ENCODE measurements around the gene MFSD11. TPM values are rescaled to one million over a fixed set of nuclear protein-coding genes. Genes with fewer than 3 reads are reported as not detected.

Gene MFSD11
- total RNA-seq, 6 donors from 2014 or later, result 23.9 to 49.2 (median 34.4) TPM

GRCh38 chr17:76702941-76703637 is 34.8 kb upstream of the MFSD11 start:
- 91 to 93% methylated on average over 10 of the region's 10 CpGs for WGBS, 2 donors
- Histone ChIP-seq H3K9me3 (no peaks in the 10 kb centered on the region), H3K27ac (no peak overlapping the region), H3K27me3 (no peaks in the 10 kb centered on the region), H3K36me3 (no peaks in the 10 kb centered on the region), H3K4me3 (no peak overlapping the region), H3K4me1 (peaks cover 25 to 45% (median 38%) of the 10 kb centered on the region in 4 donors)
- DNase-seq (no peak), ATAC-seq (ENCODE audit: low FRiP score in 2 of 2) (no peak)
- TF ChIP-seq POLR2AphosphoS5 (IDR thresholded peaks at IDR 0.05) (no peak), EP300 (IDR thresholded peaks at IDR 0.05) (no peak), CTCF (IDR thresholded peaks at IDR 0.05) (no peak), POLR2A (IDR thresholded peaks at IDR 0.05) (no peak)

GRCh38 chr17:76704805-76705204 is 33.1 kb upstream of the MFSD11 start:
- WGBS, 2 donors, result 71 to 80% methylated on average over 4 of the region's 4 CpGs
- H3K4me1 ChIP-seq, result peaks cover 30 to 42% (median 38%) of the 10 kb centered on the region in 4 donors

GRCh38 chr17:76706817-76707216 is 31.1 kb upstream of the MFSD11 start:
- H3K27me3 ChIP-seq, result no peaks in the 10 kb centered on the region
- WGBS, 2 donors, result 73 to 81% methylated on average over 3 of the region's 3 CpGs
- H3K4me3 ChIP-seq, result no peak overlapping the region
- no peaks in the 10 kb centered on the region for H3K36me3 ChIP-seq
- H3K9me3 ChIP-seq, result no peaks in the 10 kb centered on the region
- DNase-seq (no peak), ATAC-seq (ENCODE audit: low FRiP score in 2 of 2) (no peak)
- TF ChIP-seq EP300 (IDR thresholded peaks at IDR 0.05) (no peak), POLR2AphosphoS5 (IDR thresholded peaks at IDR 0.05) (no peak), POLR2A (IDR thresholded peaks at IDR 0.05) (no peak), CTCF (IDR thresholded peaks at IDR 0.05) (no peak)
- H3K4me1 ChIP-seq, result peaks cover 26 to 39% (median 32%) of the 10 kb centered on the region in 4 donors
- H3K27ac ChIP-seq, result no peak overlapping the region

More at GRCh38 chr17:76704805-76705204, 33.1 kb upstream of the MFSD11 start:
- Histone ChIP-seq H3K36me3 (no peaks in the 10 kb centered on the region), H3K9me3 (no peaks in the 10 kb centered on the region), H3K27ac (no peak overlapping the region), H3K4me3 (no peak overlapping the region), H3K27me3 (no peaks in the 10 kb centered on the region)
- ATAC-seq (ENCODE audit: low FRiP score in 2 of 2) (no peak), DNase-seq (no peak)
- TF ChIP-seq POLR2A (IDR thresholded peaks at IDR 0.05) (no peak), CTCF (IDR thresholded peaks at IDR 0.05) (no peak), EP300 (IDR thresholded peaks at IDR 0.05) (no peak), POLR2AphosphoS5 (IDR thresholded peaks at IDR 0.05) (no peak)

GRCh38 chr17:76707985-76708807 is 29.7 kb upstream of the MFSD11 start:
- DNase-seq (no peak), ATAC-seq (ENCODE audit: low FRiP score in 2 of 2) (peak in 1 of 2 donors; percentile 41)
- H3K4me3 ChIP-seq, result no peak overlapping the region

More at GRCh38 chr17:76707985-76708807, 29.7 kb upstream of the MFSD11 start:
- WGBS, 2 donors, result 77% methylated on average over 14 of the region's 14 CpGs
- peak overlapping the region; percentile 59 to 94 (median 73) for H3K27ac ChIP-seq
- H3K36me3 ChIP-seq, result peaks cover 0 to 7% (median 3%) of the 10 kb centered on the region in 4 donors
- no peaks in the 10 kb centered on the region for H3K27me3 ChIP-seq
- H3K4me1 ChIP-seq, result peaks cover 22 to 42% (median 35%) of the 10 kb centered on the region in 4 donors
- TF ChIP-seq CTCF (IDR thresholded peaks at IDR 0.05) (no peak), POLR2AphosphoS5 (IDR thresholded peaks at IDR 0.05) (no peak)
- no peaks in the 10 kb centered on the region for H3K9me3 ChIP-seq

Measured in upper lobe of left lung (tissue), 6 donors.